OCI-LY3 (cell line): ENCODE measurements around the gene SYT5.
"Not testable (repeated sequence)": the region's sequence is repeated elsewhere in the genome, so short reads cannot be mapped to it uniquely, and the experiment has no call there.

Source experiments
- H2AFZ ChIP-seq: fragments of 200-600, 300-600 bp; shearing (Covaris generic); 2 replicates; pipeline ENCODE4 v1.6.0; 2014; ENCODE audit warnings: antibody characterized with exemption, low read depth, low read length
- H3K27ac ChIP-seq: fragments of 200-600, 300-600 bp; sonication (generic); 2 replicates; pipeline ENCODE4 v1.5.1; 2014; ENCODE audit warnings: mild to moderate bottlenecking, low read length, moderate library complexity, mixed read lengths
- H3K27me3 ChIP-seq: fragments of 200-600, 300-600 bp; sonication (generic); 2 replicates; pipeline ENCODE4 v1.6.1; 2014; ENCODE audit warnings: low read depth, low read length, mixed read lengths
- H3K36me3 ChIP-seq: fragments of 200-600, 300-600 bp; sonication (generic); replicated peaks from 2 replicates; pipeline ENCODE3; 2014; ENCODE audit warnings: low read depth, low read length, mixed read lengths
- H3K4me1 ChIP-seq: fragments of 300-600, 200-600 bp; sonication (generic); 2 replicates; pipeline ENCODE4 v1.6.1; 2014; ENCODE audit warnings: low read length, mixed read lengths
- H3K4me2 ChIP-seq: fragments of 200-600, 300-600 bp; sonication (generic); 2 replicates; pipeline ENCODE4 v1.6.1; 2014; ENCODE audit warnings: low read length, mixed read lengths
- H3K4me3 ChIP-seq: fragments of 300-600, 200-600 bp; sonication (generic); 2 replicates; pipeline ENCODE4 v1.5.1; 2014; ENCODE audit warnings: antibody characterized with exemption, mild to moderate bottlenecking, low read length, moderate library complexity
- H3K79me2 ChIP-seq: fragments of 300-600, 200-600 bp; shearing (Covaris generic); 2 replicates; pipeline ENCODE4 v1.6.1; 2014; ENCODE audit warnings: mild to moderate bottlenecking, low read length, mixed read lengths
- H3K9ac ChIP-seq: fragments of 300-600, 200-600 bp; shearing (Covaris generic); 2 replicates; pipeline ENCODE4 v1.6.0; 2014; ENCODE audit warnings: mild to moderate bottlenecking, low read length, moderate library complexity
- H3K9me3 ChIP-seq: fragments of 200-600, 300-600 bp; shearing (Covaris generic); 2 replicates; pipeline ENCODE4 v1.6.1; 2014; ENCODE audit warnings: low read length, mixed read lengths; ENCODE audit not compliant: insufficient read depth
- H4K20me1 ChIP-seq: fragments of 200-600, 300-600 bp; sonication (generic); 2 replicates; pipeline ENCODE4 v1.6.1; 2016; ENCODE audit warnings: low read length, mixed read lengths; ENCODE audit not compliant: insufficient read depth
- CTCF ChIP-seq: fragments of 200-600, 300-600 bp; sonication (generic); IDR thresholded peaks from 2 replicates; pipeline ENCODE4 v1.5.1; 2014; ENCODE audit warnings: antibody characterized with exemption, low read length, low read depth
- EZH2phosphoT487 ChIP-seq: fragments of 200-600 bp; shearing (Covaris generic); IDR thresholded peaks from 2 replicates; pipeline ENCODE4 v1.6.1; 2018; ENCODE audit warnings: antibody characterized with exemption, mixed run types, low read depth

SYT5 gene

GRCh38 chr19:55174425-55175116, 5.5 kb downstream of the SYT5 start:
- H3K9ac ChIP-seq, result no peak overlapping the region
- no peak overlapping the region for H3K4me3 ChIP-seq
- no peaks in the 10 kb centered on the region for H4K20me1 ChIP-seq
- no peaks in the 10 kb centered on the region for H3K4me1 ChIP-seq
- peaks cover 4% of the 10 kb centered on the region; the same call in 1 of the 2 replicates for H3K27me3 ChIP-seq
- TF ChIP-seq CTCF (no peak), EZH2phosphoT487 (no peak)
- H2AFZ ChIP-seq, result no peak overlapping the region
- H3K4me2 ChIP-seq, result no peak overlapping the region
- no peaks in the 10 kb centered on the region for H3K79me2 ChIP-seq
- no peaks in the 10 kb centered on the region for H3K9me3 ChIP-seq
- H3K27ac ChIP-seq, result no peak overlapping the region
- H3K36me3 ChIP-seq, result no peaks in the 10 kb centered on the region

DNA sequence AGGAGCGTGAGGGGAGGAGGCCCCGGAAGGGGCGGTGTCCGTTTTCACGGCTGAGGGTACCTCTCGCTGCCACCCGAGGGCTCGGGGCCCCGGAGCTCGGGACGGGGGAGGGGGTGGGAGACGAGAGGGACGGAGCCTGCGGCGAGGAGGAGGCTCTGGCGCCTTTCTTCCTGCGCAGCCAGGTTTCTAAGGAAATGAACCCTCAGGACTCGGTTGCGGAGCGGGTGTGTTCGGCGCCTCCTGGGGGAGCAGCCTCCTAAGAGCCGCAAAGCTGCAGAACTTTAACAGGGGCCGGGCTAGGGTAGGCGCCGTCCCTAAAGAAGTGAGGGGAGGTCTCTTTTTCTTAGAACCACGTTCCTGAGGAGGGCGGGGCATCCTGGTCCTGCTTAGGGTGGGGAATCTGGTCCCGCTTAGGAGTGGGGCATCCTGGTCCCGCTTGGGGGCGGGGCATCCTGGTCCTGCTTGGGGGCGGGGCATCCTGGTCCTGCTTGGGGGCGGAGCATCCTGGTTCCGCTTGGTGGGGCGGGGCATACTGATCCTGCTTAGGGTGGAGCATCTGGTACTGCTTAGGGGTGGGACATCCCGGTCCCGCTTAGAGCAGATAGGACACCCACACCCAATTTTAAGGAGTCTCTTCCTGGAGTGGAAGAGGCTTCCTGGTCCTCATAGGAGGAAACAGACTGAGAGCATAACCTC, 6.2 kb downstream of the SYT5 start:
- Histone ChIP-seq H3K36me3 (no peaks in the 10 kb centered on the region), H3K9ac (no peak overlapping the region), H3K4me3 (no peak overlapping the region), H3K9me3 (no peaks in the 10 kb centered on the region), H4K20me1 (no peaks in the 10 kb centered on the region), H3K27ac (no peak overlapping the region), H2AFZ (no peak overlapping the region), H3K27me3 (peaks cover 4% of the 10 kb centered on the region; the same call in 1 of the 2 replicates), H3K4me2 (no peak overlapping the region), H3K4me1 (no peaks in the 10 kb centered on the region), H3K79me2 (no peaks in the 10 kb centered on the region)
- no peak for TF ChIP-seq CTCF
- TF ChIP-seq EZH2phosphoT487, result no peak

GRCh38 chr19:55173186-55173713, 6.8 kb downstream of the SYT5 start:
- Histone ChIP-seq H3K27me3 (peaks cover 4% of the 10 kb centered on the region; the same call in 1 of the 2 replicates), H3K9ac (no peak overlapping the region), H3K4me2 (no peak overlapping the region), H3K27ac (no peak overlapping the region), H2AFZ (no peak overlapping the region), H3K4me3 (no peak overlapping the region), H4K20me1 (no peaks in the 10 kb centered on the region), H3K36me3 (no peaks in the 10 kb centered on the region), H3K79me2 (no peaks in the 10 kb centered on the region), H3K9me3 (no peaks in the 10 kb centered on the region), H3K4me1 (no peaks in the 10 kb centered on the region)
- TF ChIP-seq EZH2phosphoT487, result no peak
- TF ChIP-seq CTCF, result no peak

DNA sequence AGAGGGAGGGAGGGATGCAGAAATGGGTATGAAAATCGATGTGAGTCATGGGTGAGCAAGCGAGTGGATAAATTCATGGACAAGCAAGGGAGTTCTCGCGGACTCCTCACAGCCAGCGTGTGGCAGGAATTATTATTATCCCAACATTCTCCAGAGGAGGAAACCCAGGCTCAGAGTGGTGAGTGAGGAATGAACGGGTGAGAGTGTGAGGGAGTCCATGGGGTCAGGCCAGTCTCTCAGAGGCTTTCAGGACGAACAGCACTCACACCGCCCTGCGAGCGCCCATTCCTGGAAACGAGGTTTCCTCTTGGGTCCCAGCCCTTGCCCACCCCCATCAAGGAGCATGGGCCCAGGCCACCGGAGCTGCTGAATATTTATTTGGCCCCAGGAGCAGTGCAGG, 7.3 kb downstream of the SYT5 start:
- Histone ChIP-seq H2AFZ (no peak overlapping the region), H3K9ac (no peak overlapping the region), H3K9me3 (no peaks in the 10 kb centered on the region), H3K27ac (no peak overlapping the region), H3K4me1 (no peaks in the 10 kb centered on the region), H4K20me1 (no peaks in the 10 kb centered on the region), H3K4me3 (no peak overlapping the region), H3K36me3 (no peaks in the 10 kb centered on the region), H3K4me2 (no peak overlapping the region), H3K79me2 (no peaks in the 10 kb centered on the region), H3K27me3 (peaks cover 4% of the 10 kb centered on the region; the same call in 1 of the 2 replicates)
- TF ChIP-seq CTCF (no peak), EZH2phosphoT487 (no peak)

DNA sequence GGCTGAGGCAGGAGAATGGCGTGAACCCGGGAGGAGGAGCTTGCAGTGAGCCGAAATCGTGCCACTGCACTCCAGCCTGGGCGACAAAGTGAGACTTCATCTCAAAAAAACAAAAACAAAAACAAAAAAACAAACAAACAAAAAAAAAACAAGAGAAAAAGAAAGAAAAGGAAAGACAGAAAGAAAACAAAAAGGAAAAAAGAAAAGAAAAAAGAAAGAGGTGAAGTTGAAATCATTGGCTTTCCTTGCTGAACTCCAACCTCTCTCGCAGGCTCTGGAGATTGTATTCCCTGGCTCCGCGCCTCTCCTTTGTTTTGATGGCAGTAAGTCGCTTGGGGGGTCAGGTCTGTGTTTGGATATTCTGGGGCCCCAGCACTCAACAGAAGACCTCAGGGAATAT, 7.8 kb downstream of the SYT5 start:
- H3K4me2 ChIP-seq, H3K9ac ChIP-seq, H3K4me1 ChIP-seq, H3K4me3 ChIP-seq, H3K79me2 ChIP-seq, H3K36me3 ChIP-seq, H3K27me3 ChIP-seq, H3K27ac ChIP-seq, H2AFZ ChIP-seq, H3K9me3 ChIP-seq, H4K20me1 ChIP-seq: not testable (repeated sequence)
